ENCODE measurements around the gene L1TD1. TPM values are rescaled to one million over a fixed set of nuclear protein-coding genes. Genes with fewer than 3 reads are reported as not detected.

The L1TD1 gene
- total RNA-seq, 4 donors from 2014 or later = 1.3 to 3.1 (median 2.1) TPM

GRCh38 chr1:62222321-62222720 is 27.7 kb downstream of the L1TD1 start:
- Histone ChIP-seq H3K4me1 (no peaks in the 10 kb centered on the region), H3K9me3 (no peaks in the 10 kb centered on the region), H3K36me3 (no peaks in the 10 kb centered on the region), H3K27me3 (no peaks in the 10 kb centered on the region), H3K4me3 (no peak overlapping the region), H3K27ac (no peak overlapping the region)
- WGBS, 2 donors = 79 to 86% methylated on average over 9 of the region's 9 CpGs
- TF ChIP-seq POLR2A (IDR thresholded peaks at IDR 0.05) (no peak), EP300 (IDR thresholded peaks at IDR 0.05) (no peak), CTCF (IDR thresholded peaks at IDR 0.05) (no peak)
- DNase-seq (ENCODE audit: low spot score in 2 of 2) = no peak

GRCh38 chr1:62224182-62224581 is 29.5 kb downstream of the L1TD1 start:
- no peak for TF ChIP-seq POLR2A (IDR thresholded peaks at IDR 0.05)
- no peak for TF ChIP-seq EP300 (IDR thresholded peaks at IDR 0.05)
- TF ChIP-seq CTCF (IDR thresholded peaks at IDR 0.05) = no peak
- Histone ChIP-seq H3K4me3 (no peak overlapping the region), H3K9me3 (no peaks in the 10 kb centered on the region), H3K27me3 (no peaks in the 10 kb centered on the region), H3K4me1 (peaks cover 0 to 12% (median 5%) of the 10 kb centered on the region in 4 donors), H3K36me3 (no peaks in the 10 kb centered on the region), H3K27ac (no peak overlapping the region)
- 49 to 89% methylated on average over 2 to 3 of the region's 3 CpGs for WGBS, 2 donors
- no peak for DNase-seq (ENCODE audit: low spot score in 2 of 2)

GRCh38 chr1:62227496-62227895 is 32.8 kb downstream of the L1TD1 start:
- DNase-seq (ENCODE audit: low spot score in 2 of 2) = no peak
- 87 to 88% methylated on average over 11 of the region's 11 CpGs for WGBS, 2 donors
- TF ChIP-seq POLR2A (IDR thresholded peaks at IDR 0.05) (no peak), CTCF (IDR thresholded peaks at IDR 0.05) (no peak), EP300 (IDR thresholded peaks at IDR 0.05) (no peak)
- no peaks in the 10 kb centered on the region for H3K36me3 ChIP-seq
- peak overlapping the region in 1 of 4 donors; percentile 63 for H3K27ac ChIP-seq
- peaks cover 0 to 21% (median 5%) of the 10 kb centered on the region in 4 donors for H3K4me1 ChIP-seq
- no peaks in the 10 kb centered on the region for H3K9me3 ChIP-seq
- no peaks in the 10 kb centered on the region for H3K27me3 ChIP-seq
- H3K4me3 ChIP-seq = no peak overlapping the region

- H3K4me1 ChIP-seq = peaks cover 0 to 29% (median 5%) of the 10 kb centered on the region in 4 donors
- TF ChIP-seq POLR2A (IDR thresholded peaks at IDR 0.05) (no peak), EP300 (IDR thresholded peaks at IDR 0.05) (no peak), CTCF (IDR thresholded peaks at IDR 0.05) (no peak)
- no peak overlapping the region for H3K4me3 ChIP-seq
- no peaks in the 10 kb centered on the region for H3K36me3 ChIP-seq
- H3K27ac ChIP-seq = peak overlapping the region in 3 of 4 donors; percentile 32 to 63 (median 45)
- H3K9me3 ChIP-seq = no peaks in the 10 kb centered on the region
- DNase-seq (ENCODE audit: low spot score in 2 of 2) = no peak
- H3K27me3 ChIP-seq = no peaks in the 10 kb centered on the region
- 54 to 58% methylated on average over 12 of the region's 12 CpGs for WGBS, 2 donors
Measured at GRCh38 chr1:62228136-62228882, 33.7 kb downstream of the L1TD1 start.

- Histone ChIP-seq H3K4me1 (peaks cover 0 to 35% (median 5%) of the 10 kb centered on the region in 4 donors), H3K36me3 (no peaks in the 10 kb centered on the region), H3K27ac (peak overlapping the region in 2 of 4 donors; percentile 32 to 63), H3K9me3 (no peaks in the 10 kb centered on the region), H3K27me3 (no peaks in the 10 kb centered on the region), H3K4me3 (no peak overlapping the region)
- no peak for DNase-seq (ENCODE audit: low spot score in 2 of 2)
- 34 to 50% methylated on average over 4 of the region's 4 CpGs for WGBS, 2 donors
- TF ChIP-seq POLR2A (IDR thresholded peaks at IDR 0.05) (no peak), CTCF (IDR thresholded peaks at IDR 0.05) (no peak), EP300 (IDR thresholded peaks at IDR 0.05) (no peak)
Measured at GRCh38 chr1:62228883-62229187, 34.2 kb downstream of the L1TD1 start.
